Esophagus muscularis mucosa (tissue), 4 donors: Measurements from ENCODE around the gene VGLL1. TPM values are rescaled to one million over a fixed set of nuclear protein-coding genes. Genes with fewer than 3 reads are reported as not detected.

Source experiments
- DNase-seq: peaks from one replicate; pipeline ENCODE4 v3.0.0-alpha.2; 2017; ENCODE audit errors: extremely low spot score
- H3K27ac ChIP-seq, 4 donors: fragments of 200-600 bp; sonication (generic); replicated peaks in 1 of 4; 1 replicate in 3 of 4; 2 replicates in 1 of 4; pipeline ENCODE4 v1.5.1; 2016 to 2019; ENCODE audit warnings: mild to moderate bottlenecking in 1 of 4
- H3K27me3 ChIP-seq, 4 donors: fragments of 200-600 bp; sonication (generic); one replicate each; pipeline versions ENCODE4 v1.5.1 to v1.6.0; 2016 to 2019
- H3K36me3 ChIP-seq, 4 donors: fragments of 200-600 bp; sonication (generic); one replicate each; pipeline ENCODE4 v1.5.1; 2016 to 2019
- H3K4me1 ChIP-seq, 4 donors: fragments of 200-600 bp; sonication (generic); one replicate each; pipeline ENCODE4 v1.5.1; 2016 to 2019
- H3K4me3 ChIP-seq, 4 donors: fragments of 200-600 bp; sonication (generic); 1 replicate in 2 of 4; 2 replicates in 2 of 4; pipeline ENCODE4 v1.5.1; 2016 to 2019; ENCODE audit warnings: mild to moderate bottlenecking in 4 of 4, moderate library complexity in 1 of 4
- H3K9me3 ChIP-seq, 4 donors: fragments of 200-600 bp; sonication (generic); 1 replicate in 3 of 4; 2 replicates in 1 of 4; pipeline ENCODE4 v1.5.1; 2016 to 2019
- CTCF ChIP-seq, 3 experiments: fragments of 200-600 bp in 2 of 3; fragments of 450-650 bp in 1 of 3; sonication (generic) in 2 of 3; IDR thresholded peaks; one replicate each; pipeline ENCODE4 v1.5.1; 2017 to 2019; ENCODE audit warnings: antibody characterized with exemption in 3 of 3, mild to moderate bottlenecking in 2 of 3, moderate library complexity in 1 of 3
- EP300 ChIP-seq: sonication (generic); formaldehyde crosslinking; IDR thresholded peaks from one replicate; pipeline ENCODE4 v1.6.1; 2017; ENCODE audit warnings: antibody characterized with exemption
- POLR2A ChIP-seq: fragments of 450-650 bp; IDR thresholded peaks from one replicate; pipeline ENCODE4 v1.6.1; 2017; ENCODE audit warnings: antibody characterized with exemption, moderate library complexity, mild to moderate bottlenecking, low read depth
- POLR2AphosphoS5 ChIP-seq, 2 donors: sonication (generic); formaldehyde crosslinking; IDR thresholded peaks; one replicate each; pipeline ENCODE4 v1.6.1; 2017; ENCODE audit warnings: antibody characterized with exemption in 2 of 2
- WGBS: methylation state at CpG from one replicate; pipeline ENCODE4 v1.1.5; 2018; 5-methylcytosine and 5-hydroxymethylcytosine counted together
- intact Hi-C: fragments of 100-400 bp; cut with DNase I; formaldehyde crosslinking; loops from one replicate; pipeline ENCODE4 v1.15.1; 2023
- total RNA-seq, 4 donors: library from RNA; depleted of rRNA; stranded (reverse); fragments of >200 nt; gene quantifications; one replicate each; pipeline versions ENCODE4 v1.1.0 to v1.2.1, GENCODE V29; 2016

The VGLL1 gene
- total RNA-seq, 4 donors from 2014 or later = not detected

GRCh38 chrX:136589966-136590365 lies 58.0 kb downstream of the VGLL1 start:
- no peak overlapping the region for H3K4me3 ChIP-seq
- H3K4me1 ChIP-seq = no peaks in the 10 kb centered on the region
- no peak for DNase-seq
- no peak for TF ChIP-seq CTCF (IDR thresholded peaks at IDR 0.05)
- WGBS = 87% methylated on average over 3 of the region's 3 CpGs
- no peaks in the 10 kb centered on the region for H3K9me3 ChIP-seq
- H3K27ac ChIP-seq = no peak overlapping the region
- H3K27me3 ChIP-seq = no peaks in the 10 kb centered on the region
- H3K36me3 ChIP-seq = no peaks in the 10 kb centered on the region
- intact Hi-C loops = no loop called here

- no peak for TF ChIP-seq POLR2AphosphoS5 (IDR thresholded peaks at IDR 0.05)
- TF ChIP-seq CTCF (IDR thresholded peaks at IDR 0.05) = no peak
- no peak for TF ChIP-seq POLR2A
- TF ChIP-seq EP300 = no peak
- 85% methylated on average over 2 of the region's 2 CpGs for WGBS
- intact Hi-C loops = no loop called here
These were observed 65.3 kb downstream of the VGLL1 start for GRCh38 chrX:136597356-136597755.

DNA sequence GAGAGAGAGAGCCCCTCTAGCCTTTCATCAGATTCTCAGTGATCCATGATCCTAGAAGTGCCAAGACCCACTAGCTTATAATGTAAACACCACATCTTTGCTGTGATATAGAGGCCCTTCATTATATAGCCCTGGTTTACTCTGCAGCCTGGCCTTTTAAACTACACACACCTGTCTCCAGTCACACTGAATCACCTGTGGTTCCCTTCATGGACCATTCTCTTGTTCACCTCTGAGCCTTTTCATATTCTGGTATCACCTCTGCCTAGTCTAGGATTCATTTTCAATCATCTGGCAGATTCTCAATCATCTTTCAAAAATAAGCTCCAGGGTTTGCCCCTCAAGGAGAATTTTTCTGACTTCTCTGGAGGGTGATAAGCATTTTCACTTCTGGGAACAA lies 65.9 kb downstream of the VGLL1 start:
- intact Hi-C loops = no loop called here
- no peak for DNase-seq
- H3K36me3 ChIP-seq = no peaks in the 10 kb centered on the region
- H3K27ac ChIP-seq = no peak overlapping the region
- H3K4me1 ChIP-seq = no peaks in the 10 kb centered on the region
- no peaks in the 10 kb centered on the region for H3K9me3 ChIP-seq
- no peak for TF ChIP-seq CTCF (IDR thresholded peaks at IDR 0.05)
- TF ChIP-seq POLR2AphosphoS5 (IDR thresholded peaks at IDR 0.05) = no peak
- no peak for TF ChIP-seq EP300
- TF ChIP-seq POLR2A = no peak
- H3K27me3 ChIP-seq = peaks cover 0 to 1% (median 0%) of the 10 kb centered on the region in 4 donors
- H3K4me3 ChIP-seq = no peak overlapping the region

More at GRCh38 chrX:136597356-136597755, 65.3 kb downstream of the VGLL1 start:
- no peaks in the 10 kb centered on the region for H3K36me3 ChIP-seq
- DNase-seq = no peak
- H3K4me1 ChIP-seq = no peaks in the 10 kb centered on the region
- H3K27ac ChIP-seq = no peak overlapping the region
- no peak overlapping the region for H3K4me3 ChIP-seq
- no peaks in the 10 kb centered on the region for H3K27me3 ChIP-seq
- H3K9me3 ChIP-seq = no peaks in the 10 kb centered on the region

DNA sequence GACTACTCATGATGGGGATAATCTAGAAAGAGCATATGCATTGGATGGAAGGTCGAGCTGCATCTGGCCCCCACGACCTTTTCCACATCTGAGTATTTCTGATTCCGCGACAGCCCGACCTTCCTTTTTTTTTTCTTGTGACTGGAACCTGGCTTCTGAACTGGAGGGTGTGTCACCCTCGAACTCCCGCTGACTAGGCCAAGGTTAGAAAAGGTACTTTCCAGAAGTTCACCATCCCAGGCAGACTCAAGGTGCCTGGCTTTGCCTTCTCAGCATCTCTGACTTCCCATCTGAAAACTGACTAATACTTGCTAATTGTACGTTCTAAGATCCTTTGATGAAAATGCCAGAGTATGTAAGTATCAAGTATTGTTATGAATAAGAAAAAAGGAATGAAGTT lies 66.6 kb downstream of the VGLL1 start:
- no peak for DNase-seq
- 54% methylated on average over 8 of the region's 8 CpGs for WGBS
- no peaks in the 10 kb centered on the region for H3K36me3 ChIP-seq
- H3K9me3 ChIP-seq = no peaks in the 10 kb centered on the region
- no peak overlapping the region for H3K27ac ChIP-seq
- H3K27me3 ChIP-seq = peaks cover 0 to 5% (median 0%) of the 10 kb centered on the region in 4 donors
- H3K4me1 ChIP-seq = no peaks in the 10 kb centered on the region
- intact Hi-C loops = no loop called here
- TF ChIP-seq POLR2AphosphoS5 (IDR thresholded peaks at IDR 0.05) (no peak), POLR2A (no peak), CTCF (IDR thresholded peaks at IDR 0.05) (no peak), EP300 (no peak)
- no peak overlapping the region for H3K4me3 ChIP-seq

GRCh38 chrX:136600059-136600458 lies 68.0 kb downstream of the VGLL1 start:
- Histone ChIP-seq H3K27me3 (peaks cover 0 to 5% (median 0%) of the 10 kb centered on the region in 4 donors), H3K27ac (no peak overlapping the region), H3K4me1 (no peaks in the 10 kb centered on the region), H3K4me3 (no peak overlapping the region), H3K36me3 (no peaks in the 10 kb centered on the region), H3K9me3 (no peaks in the 10 kb centered on the region)
- WGBS = 31% methylated on average over 1 of the region's 1 CpG
- intact Hi-C loops = no loop called here
- no peak for TF ChIP-seq POLR2A
- no peak for TF ChIP-seq CTCF (IDR thresholded peaks at IDR 0.05)
- TF ChIP-seq EP300 = no peak
- no peak for TF ChIP-seq POLR2AphosphoS5 (IDR thresholded peaks at IDR 0.05)
- DNase-seq = no peak
